ENCODE data around the gene BRSK1. TPM values are rescaled to one million over a fixed set of nuclear protein-coding genes. Genes with fewer than 3 reads are reported as not detected.

BRSK1 gene
- polyA plus RNA-seq, 1 donor from 2014 or later, result 213 TPM

- no peak overlapping the region for H2AFZ ChIP-seq (ENCODE audit: low read depth, low read length)
- no peak overlapping the region for H3K27ac ChIP-seq (ENCODE audit: low read length)
- H3K79me2 ChIP-seq (replicated peaks; ENCODE audit: insufficient read depth, low read length), result no peaks in the 10 kb centered on the region
- no peak overlapping the region for H3K4me2 ChIP-seq (ENCODE audit: low read length)
- H3K9me2 ChIP-seq (ENCODE audit: insufficient read depth, low read length), result no peaks in the 10 kb centered on the region
- no peaks in the 10 kb centered on the region for H4K20me1 ChIP-seq (ENCODE audit: insufficient read depth)
- H3K27me3 ChIP-seq (ENCODE audit: insufficient read depth, low read depth, low read length), result no peaks in the 10 kb centered on the region
- no peak for TF ChIP-seq TAF1 (IDR thresholded peaks at IDR 0.05; ENCODE audit: low read depth)
- TF ChIP-seq MXI1 (conservative IDR thresholded peaks at IDR 0.05; ENCODE audit: poor library complexity, severe bottlenecking), result no peak
- no peak for TF ChIP-seq CTCF (IDR thresholded peaks at IDR 0.05; ENCODE audit: poor library complexity, severe bottlenecking)
- TF ChIP-seq EZH2 (IDR thresholded peaks at IDR 0.05; ENCODE audit: borderline replicate concordance, insufficient read depth, low read length, poor library complexity, severe bottlenecking), result no peak
- no peak for TF ChIP-seq POLR2AphosphoS5 (IDR thresholded peaks at IDR 0.05)
- TF ChIP-seq EP300 (conservative IDR thresholded peaks at IDR 0.05; ENCODE audit: poor library complexity, severe bottlenecking), result no peak
- TF ChIP-seq RAD21 (conservative IDR thresholded peaks at IDR 0.05), result no peak
- TF ChIP-seq SMC3 (conservative IDR thresholded peaks at IDR 0.05; ENCODE audit: poor library complexity), result no peak
- no peak for TF ChIP-seq REST (IDR thresholded peaks at IDR 0.05; ENCODE audit: borderline replicate concordance)
- H3K36me3 ChIP-seq (ENCODE audit: insufficient read depth, low read length), result no peaks in the 10 kb centered on the region
- no peaks in the 10 kb centered on the region for H3K9me3 ChIP-seq (ENCODE audit: low read length)
- H3F3A ChIP-seq (ENCODE audit: insufficient read depth, low read length, poor library complexity, severe bottlenecking), result no peaks in the 10 kb centered on the region
- H3K9ac ChIP-seq (ENCODE audit: low read length), result no peak overlapping the region
- H3K4me3 ChIP-seq (ENCODE audit: low read length), result no peak overlapping the region
Observed at GRCh38 chr19:55270172-55270942, 13.4 kb upstream of the BRSK1 start.

DNA sequence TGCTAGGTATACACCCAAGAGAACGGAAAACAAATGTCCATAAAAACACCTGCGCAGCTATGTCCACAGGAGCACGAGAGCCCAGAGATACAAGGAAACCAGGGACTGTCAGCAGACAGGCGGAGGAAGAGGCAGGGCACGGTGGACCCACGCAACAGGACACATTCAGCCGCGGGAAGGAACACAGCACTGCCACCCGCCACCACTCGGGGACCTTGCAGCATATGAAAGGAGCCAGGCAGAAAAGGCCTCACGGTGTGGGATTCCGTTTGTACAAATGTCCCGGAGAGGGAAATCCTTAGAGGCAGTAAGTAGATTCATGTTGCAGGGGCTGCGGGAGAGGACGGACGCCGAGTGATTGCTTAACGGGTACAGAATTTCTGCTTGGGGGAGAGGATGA lies 11.7 kb upstream of the BRSK1 start:
- H3K4me3 ChIP-seq (ENCODE audit: low read length), result no peak overlapping the region
- no peaks in the 10 kb centered on the region for H3K36me3 ChIP-seq (ENCODE audit: insufficient read depth, low read length)
- H4K20me1 ChIP-seq (ENCODE audit: insufficient read depth), result no peaks in the 10 kb centered on the region

More for the DNA sequence above, 11.7 kb upstream of the BRSK1 start:
- H3K27ac ChIP-seq (ENCODE audit: low read length), result no peak overlapping the region
- H3K79me2 ChIP-seq (replicated peaks; ENCODE audit: insufficient read depth, low read length), result no peaks in the 10 kb centered on the region
- no peaks in the 10 kb centered on the region for H3K9me2 ChIP-seq (ENCODE audit: insufficient read depth, low read length)
- no peak overlapping the region for H3K9ac ChIP-seq (ENCODE audit: low read length)
- no peaks in the 10 kb centered on the region for H3K9me3 ChIP-seq (ENCODE audit: low read length)
- no peak overlapping the region for H3K4me2 ChIP-seq (ENCODE audit: low read length)
- H3K27me3 ChIP-seq (ENCODE audit: insufficient read depth, low read depth, low read length), result no peaks in the 10 kb centered on the region
- no peaks in the 10 kb centered on the region for H3F3A ChIP-seq (ENCODE audit: insufficient read depth, low read length, poor library complexity, severe bottlenecking)
- no peak overlapping the region for H2AFZ ChIP-seq (ENCODE audit: low read depth, low read length)
- TF ChIP-seq SMC3 (conservative IDR thresholded peaks at IDR 0.05; ENCODE audit: poor library complexity) (no peak), TAF1 (IDR thresholded peaks at IDR 0.05; ENCODE audit: low read depth) (no peak), EP300 (conservative IDR thresholded peaks at IDR 0.05; ENCODE audit: poor library complexity, severe bottlenecking) (no peak), CTCF (IDR thresholded peaks at IDR 0.05; ENCODE audit: poor library complexity, severe bottlenecking) (no peak), EZH2 (IDR thresholded peaks at IDR 0.05; ENCODE audit: borderline replicate concordance, insufficient read depth, low read length, poor library complexity, severe bottlenecking) (no peak), MXI1 (conservative IDR thresholded peaks at IDR 0.05; ENCODE audit: poor library complexity, severe bottlenecking) (no peak), REST (IDR thresholded peaks at IDR 0.05; ENCODE audit: borderline replicate concordance) (no peak), POLR2AphosphoS5 (IDR thresholded peaks at IDR 0.05) (no peak), RAD21 (conservative IDR thresholded peaks at IDR 0.05) (no peak)

All from neural cell (in vitro differentiated cells).